DND-41 (cell line): ENCODE data around the gene YY2.

Source experiments
- CTCF ChIP-seq: IDR thresholded peaks from 2 replicates; pipeline ENCODE4 v1.5.1; 2012; ENCODE audit warnings: borderline replicate concordance, low read length, moderate library complexity, mild to moderate bottlenecking; ENCODE audit not compliant: poor library complexity, severe bottlenecking; ENCODE audit errors: extremely low read depth
- EZH2 ChIP-seq: IDR thresholded peaks from 3 replicates; pipeline ENCODE4 v1.6.1; 2012; ENCODE audit warnings: borderline replicate concordance, low read depth, mild to moderate bottlenecking, moderate library complexity, low read length, inconsistent platforms; ENCODE audit not compliant: severe bottlenecking

- TF ChIP-seq CTCF: no peak
- TF ChIP-seq EZH2: no peak
These were observed 39.7 kb upstream of the YY2 start for GRCh38 chrX:21816136-21816535.
